Neuronal stem cell (in vitro differentiated cells): ENCODE results near the gene CCM2.

Source experiments
- DNase-seq: peaks from one replicate; pipeline ENCODE4 v3.0.0-alpha.2; 2013; ENCODE audit warnings: low spot score
- H2AFZ ChIP-seq: one replicate; pipeline ENCODE4 v1.6.1; 2013; ENCODE audit warnings: mild to moderate bottlenecking, low read length, inconsistent platforms
- H2AK5ac ChIP-seq: 2 replicates; pipeline ENCODE4 v1.6.1; 2013; ENCODE audit warnings: low read depth, mild to moderate bottlenecking, inconsistent platforms, low read length, moderate library complexity, mixed read lengths
- H2BK120ac ChIP-seq: 2 replicates; pipeline ENCODE4 v1.6.1; 2013; ENCODE audit warnings: low read depth, mild to moderate bottlenecking, inconsistent platforms, low read length, moderate library complexity, mixed read lengths
- H2BK12ac ChIP-seq: one replicate; pipeline ENCODE4 v1.6.1; 2013; ENCODE audit warnings: low read length, inconsistent platforms
- H2BK15ac ChIP-seq: 2 replicates; pipeline ENCODE4 v1.6.1; 2013; ENCODE audit warnings: mild to moderate bottlenecking, low read length, inconsistent platforms, mixed read lengths
- H2BK5ac ChIP-seq: one replicate; pipeline ENCODE4 v1.6.1; 2013; ENCODE audit warnings: inconsistent platforms, mild to moderate bottlenecking, low read length, moderate library complexity
- H3K14ac ChIP-seq: one replicate; pipeline ENCODE4 v1.6.1; 2013; ENCODE audit warnings: low read length, inconsistent platforms
- H3K18ac ChIP-seq: 2 replicates; pipeline ENCODE4 v1.6.1; 2013; ENCODE audit warnings: low read length, inconsistent platforms
- H3K23ac ChIP-seq: 2 replicates; pipeline ENCODE4 v1.6.1; 2013; ENCODE audit warnings: low read depth, mild to moderate bottlenecking, mixed read lengths, low read length, inconsistent platforms; ENCODE audit not compliant: poor library complexity
- H3K27ac ChIP-seq: replicated peaks from 3 replicates; pipeline ENCODE4 v1.5.1; 2013; ENCODE audit warnings: low read length, inconsistent platforms
- H3K27me3 ChIP-seq, 3 experiments: 2 replicates each; pipeline ENCODE4 v1.6.1; 2013; ENCODE audit warnings: low read length in 3 of 3, mild to moderate bottlenecking in 2 of 3, inconsistent platforms in 1 of 3, low read depth in 1 of 3, mixed read lengths in 1 of 3, moderate library complexity in 1 of 3; ENCODE audit not compliant: control insufficient read depth in 3 of 3, insufficient read depth in 3 of 3
- H3K36me3 ChIP-seq, 2 donors: replicated peaks in 1 of 2; 2 replicates each; pipeline ENCODE4 v1.6.1; 2013; ENCODE audit warnings: low read length in 2 of 2; ENCODE audit not compliant: control insufficient read depth in 2 of 2, insufficient read depth in 2 of 2
- H3K4ac ChIP-seq: 2 replicates; pipeline ENCODE4 v1.6.1; 2013; ENCODE audit warnings: inconsistent platforms, mild to moderate bottlenecking, low read length, moderate library complexity
- H3K4me1 ChIP-seq, 2 donors: 1 replicate in 1 of 2; 2 replicates in 1 of 2; pipeline ENCODE4 v1.6.1; 2013; ENCODE audit warnings: low read length in 2 of 2, low read depth in 1 of 2; ENCODE audit not compliant: control insufficient read depth in 2 of 2, insufficient read depth in 1 of 2
- H3K4me2 ChIP-seq: one replicate; pipeline ENCODE4 v1.6.1; 2013; ENCODE audit warnings: mild to moderate bottlenecking, low read length, inconsistent platforms; ENCODE audit not compliant: insufficient read depth, poor library complexity, severe bottlenecking
- H3K4me3 ChIP-seq, 2 donors: 2 replicates each; pipeline ENCODE4 v1.5.1; 2013; ENCODE audit warnings: low read length in 2 of 2, mild to moderate bottlenecking in 2 of 2, inconsistent platforms in 1 of 2, moderate library complexity in 1 of 2
- H3K79me1 ChIP-seq: one replicate; pipeline ENCODE4 v1.6.1; 2013; ENCODE audit warnings: low read depth, mild to moderate bottlenecking, inconsistent platforms, low read length, moderate library complexity
- H3K9ac ChIP-seq: one replicate; pipeline ENCODE4 v1.6.1; 2013; ENCODE audit warnings: mild to moderate bottlenecking, low read depth, low read length, inconsistent platforms; ENCODE audit not compliant: poor library complexity
- H3K9me3 ChIP-seq, 2 donors: replicated peaks in 1 of 2; 2 replicates each; pipeline versions ENCODE3 to v1.6.1; 2013; ENCODE audit warnings: low read length in 2 of 2, mild to moderate bottlenecking in 2 of 2, inconsistent platforms in 1 of 2, low read depth in 1 of 2, mixed read lengths in 1 of 2, moderate library complexity in 1 of 2; ENCODE audit not compliant: control insufficient read depth in 2 of 2, insufficient read depth in 1 of 2
- H4K8ac ChIP-seq: one replicate; pipeline ENCODE4 v1.6.1; 2013; ENCODE audit warnings: low read depth, mild to moderate bottlenecking, inconsistent platforms, low read length, moderate library complexity
- H4K91ac ChIP-seq: one replicate; pipeline ENCODE4 v1.6.1; 2013; ENCODE audit warnings: low read length, low read depth, mild to moderate bottlenecking, inconsistent platforms; ENCODE audit not compliant: poor library complexity
- WGBS, 2 donors: extraction: QIAGEN DNeasy Blood & Tissue Kit; methylation state at CpG; one replicate each; pipeline ENCODE4 v1.1.7; 2013; ENCODE audit warnings: missing lambda C conversion rate in 2 of 2, mixed read lengths in 1 of 2; ENCODE audit not compliant: insufficient read length in 2 of 2, insufficient replicate concordance in 1 of 2; ENCODE audit errors: extremely low coverage in 2 of 2; 5-methylcytosine and 5-hydroxymethylcytosine counted together

Gene CCM2

GRCh38 chr7:44971902-44972441 lies 28.0 kb upstream of the CCM2 start:
- Histone ChIP-seq H2BK5ac (no peak overlapping the region), H2BK120ac (no peak overlapping the region), H3K14ac (no peak overlapping the region), H3K9me3 (no peaks in the 10 kb centered on the region), H4K8ac (no peak overlapping the region), H2AK5ac (no peak overlapping the region), H3K27ac (no peak overlapping the region), H2BK12ac (no peak overlapping the region), H3K23ac (no peak overlapping the region), H3K4ac (no peak overlapping the region), H3K27me3 (peaks cover 0 to 6% (median 0%) of the 10 kb centered on the region in 3 experiments), H3K4me1 (peaks cover 0 to 4% of the 10 kb centered on the region in 2 donors), H3K4me2 (no peak overlapping the region), H3K36me3 (peaks cover 0 to 3% of the 10 kb centered on the region in 2 donors), H2BK15ac (peak overlapping the region; percentile 3), H2AFZ (peak overlapping the region; percentile 76), H3K18ac (no peak overlapping the region), H3K79me1 (no peaks in the 10 kb centered on the region), H3K4me3 (no peak overlapping the region), H3K9ac (peak overlapping the region; percentile 25), H4K91ac (no peak overlapping the region)
- no CpG with 5 or more reads among the region's 5 CpGs for WGBS, 2 donors
- no peak for DNase-seq

- H2BK12ac ChIP-seq: no peak overlapping the region
- H2AK5ac ChIP-seq: no peak overlapping the region
- H3K4me1 ChIP-seq: peaks cover 0 to 4% of the 10 kb centered on the region in 2 donors
- no peak overlapping the region for H3K4me2 ChIP-seq
- no peak overlapping the region for H3K4ac ChIP-seq
- peak overlapping the region; percentile 76 for H2AFZ ChIP-seq
- peaks cover 0 to 6% (median 0%) of the 10 kb centered on the region in 3 experiments for H3K27me3 ChIP-seq
- no peaks in the 10 kb centered on the region for H3K9me3 ChIP-seq
- no peak overlapping the region for H3K9ac ChIP-seq
- no peak overlapping the region for H3K27ac ChIP-seq
- no peak overlapping the region for H4K8ac ChIP-seq
- H4K91ac ChIP-seq: no peak overlapping the region
- H2BK120ac ChIP-seq: no peak overlapping the region
- no peaks in the 10 kb centered on the region for H3K79me1 ChIP-seq
- DNase-seq: no peak
- H2BK15ac ChIP-seq: no peak overlapping the region
- H3K36me3 ChIP-seq: peaks cover 0 to 3% of the 10 kb centered on the region in 2 donors
- WGBS, 2 donors: no CpG with 5 or more reads among the region's 3 CpGs
- no peak overlapping the region for H3K14ac ChIP-seq
- H3K4me3 ChIP-seq: no peak overlapping the region
- no peak overlapping the region for H3K18ac ChIP-seq
- no peak overlapping the region for H2BK5ac ChIP-seq
- no peak overlapping the region for H3K23ac ChIP-seq
Observed at GRCh38 chr7:44972562-44972961, 27.4 kb upstream of the CCM2 start.

- Histone ChIP-seq H3K9ac (no peak overlapping the region), H3K4me3 (no peak overlapping the region), H3K36me3 (peaks cover 0 to 3% of the 10 kb centered on the region in 2 donors), H3K9me3 (no peaks in the 10 kb centered on the region), H2BK15ac (no peak overlapping the region), H2BK12ac (no peak overlapping the region), H4K8ac (no peak overlapping the region), H3K4me2 (no peak overlapping the region), H3K27ac (no peak overlapping the region), H3K18ac (no peak overlapping the region), H3K4ac (no peak overlapping the region), H3K79me1 (peaks cover 1% of the 10 kb centered on the region), H4K91ac (no peak overlapping the region), H3K27me3 (peaks cover 0 to 6% (median 0%) of the 10 kb centered on the region in 3 experiments), H3K23ac (no peak overlapping the region), H2BK5ac (no peak overlapping the region), H2AK5ac (no peak overlapping the region), H3K4me1 (peaks cover 0 to 4% of the 10 kb centered on the region in 2 donors), H2AFZ (no peak overlapping the region), H2BK120ac (no peak overlapping the region), H3K14ac (no peak overlapping the region)
- WGBS, 2 donors: no CpG with 5 or more reads among the region's 10 CpGs
- no peak for DNase-seq
Observed at GRCh38 chr7:44973610-44974401, 26.2 kb upstream of the CCM2 start.

GRCh38 chr7:44974549-44974948 lies 25.5 kb upstream of the CCM2 start:
- H4K8ac ChIP-seq: no peak overlapping the region
- H3K23ac ChIP-seq: no peak overlapping the region
- no peak overlapping the region for H3K27ac ChIP-seq
- no peak overlapping the region for H2AFZ ChIP-seq
- no peak overlapping the region for H2BK120ac ChIP-seq
- H3K4me2 ChIP-seq: no peak overlapping the region
- peaks cover 0 to 3% of the 10 kb centered on the region in 2 donors for H3K36me3 ChIP-seq
- no peak overlapping the region for H3K9ac ChIP-seq
- no peak overlapping the region for H3K18ac ChIP-seq
- no peak overlapping the region for H3K14ac ChIP-seq
- DNase-seq: no peak
- H2BK15ac ChIP-seq: no peak overlapping the region
- H3K4me1 ChIP-seq: peaks cover 0 to 4% of the 10 kb centered on the region in 2 donors
- H2AK5ac ChIP-seq: no peak overlapping the region
- no peaks in the 10 kb centered on the region for H3K9me3 ChIP-seq
- H4K91ac ChIP-seq: no peak overlapping the region
- WGBS, 2 donors: no CpG with 5 or more reads among the region's 7 CpGs
- peaks cover 1% of the 10 kb centered on the region for H3K79me1 ChIP-seq
- H3K4ac ChIP-seq: no peak overlapping the region
- no peak overlapping the region for H2BK12ac ChIP-seq
- H2BK5ac ChIP-seq: no peak overlapping the region
- no peak overlapping the region for H3K4me3 ChIP-seq
- peaks cover 0 to 6% (median 0%) of the 10 kb centered on the region in 3 experiments for H3K27me3 ChIP-seq
